ENCODE results near the gene KCNC1. TPM values are rescaled to one million over a fixed set of nuclear protein-coding genes. Genes with fewer than 3 reads are reported as not detected.

The KCNC1 gene
- total RNA-seq, 1 donor from 2014 or later, result 0.20 TPM

DNA sequence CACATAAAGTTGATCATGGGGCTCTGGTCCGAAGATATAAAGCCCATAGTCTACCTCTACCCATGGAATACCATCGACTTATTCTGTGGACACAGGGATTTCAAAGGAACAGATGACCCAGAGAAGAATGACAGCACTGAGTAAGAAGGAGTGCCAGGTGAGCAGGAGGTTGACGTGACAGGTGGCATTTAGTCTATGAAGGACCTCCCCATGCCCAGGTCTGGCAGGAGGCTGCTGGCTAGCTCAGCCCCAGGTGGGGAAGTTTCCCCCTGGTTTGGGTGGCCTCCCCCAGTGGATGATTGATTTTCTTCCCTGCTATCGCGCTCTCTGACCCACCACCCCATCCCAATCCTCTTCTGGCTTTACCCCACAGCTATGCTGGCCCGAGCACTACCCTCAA, 39.1 kb downstream of the KCNC1 start:
- H3K9me3 Mint-ChIP-seq (ENCODE audit: low read depth), result no peaks in the 10 kb centered on the region
- peaks cover 3% of the 10 kb centered on the region for H3K36me3 Mint-ChIP-seq (ENCODE audit: low read depth)
- no peak overlapping the region for H3K27ac Mint-ChIP-seq (ENCODE audit: unreplicated experiment)
- no peak overlapping the region for H3K4me3 Mint-ChIP-seq (ENCODE audit: unreplicated experiment)
- no peak for DNase-seq (ENCODE audit: low spot score)
- no peak for TF ChIP-seq CTCF (IDR thresholded peaks at IDR 0.05)
- no peaks in the 10 kb centered on the region for H3K4me1 Mint-ChIP-seq (ENCODE audit: low read depth)
- H3K27me3 Mint-ChIP-seq (ENCODE audit: low read depth), result peaks cover 3% of the 10 kb centered on the region

DNA sequence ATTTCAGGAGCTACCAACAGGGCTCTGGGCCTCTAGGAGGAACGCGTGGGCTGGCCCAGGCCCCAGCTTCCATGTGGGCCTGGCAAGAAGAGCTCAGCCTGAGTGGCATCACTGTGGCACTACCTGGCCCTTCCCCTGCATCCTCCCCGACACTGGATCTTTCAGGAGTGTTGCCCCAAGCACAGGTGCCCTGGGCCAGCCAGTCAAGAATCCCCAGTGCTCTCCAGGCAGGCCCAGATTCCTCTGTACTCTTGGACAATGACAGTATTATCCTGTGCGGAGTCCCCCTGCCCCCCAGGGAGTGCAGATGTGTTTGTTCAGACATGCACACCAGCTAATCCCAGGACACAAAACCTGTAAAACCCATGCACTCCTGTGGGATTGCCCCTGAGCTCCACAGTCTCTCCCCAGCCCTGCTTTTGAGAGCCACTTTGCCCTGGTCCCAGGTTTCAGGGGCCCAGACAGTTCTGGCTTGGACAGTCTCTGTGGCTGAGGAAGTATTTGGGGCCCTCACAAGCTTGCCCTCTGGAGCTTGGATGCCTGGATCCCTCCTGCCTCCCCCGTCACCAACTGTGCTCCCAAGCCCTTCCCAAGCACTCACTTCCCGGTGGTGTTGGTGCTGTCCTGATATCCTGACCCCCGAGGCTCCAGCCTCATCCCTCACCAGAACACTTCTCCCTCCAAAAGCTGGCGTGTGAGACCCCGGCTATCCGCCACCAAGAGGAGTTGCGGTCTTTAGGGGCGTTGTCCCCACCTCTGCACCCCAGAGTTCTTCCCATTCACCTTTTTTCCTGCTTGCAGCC, 39.9 kb downstream of the KCNC1 start:
- H3K4me1 Mint-ChIP-seq (ENCODE audit: low read depth), result no peaks in the 10 kb centered on the region
- DNase-seq (ENCODE audit: low spot score), result peak; percentile 59
- peaks cover 3% of the 10 kb centered on the region for H3K36me3 Mint-ChIP-seq (ENCODE audit: low read depth)
- no peak overlapping the region for H3K4me3 Mint-ChIP-seq (ENCODE audit: unreplicated experiment)
- no peak for TF ChIP-seq CTCF (IDR thresholded peaks at IDR 0.05)
- no peaks in the 10 kb centered on the region for H3K9me3 Mint-ChIP-seq (ENCODE audit: low read depth)
- H3K27me3 Mint-ChIP-seq (ENCODE audit: low read depth), result peaks cover 3% of the 10 kb centered on the region
- no peak overlapping the region for H3K27ac Mint-ChIP-seq (ENCODE audit: unreplicated experiment)

- peaks cover 3% of the 10 kb centered on the region for H3K36me3 Mint-ChIP-seq (ENCODE audit: low read depth)
- H3K27ac Mint-ChIP-seq (ENCODE audit: unreplicated experiment), result no peak overlapping the region
- no peaks in the 10 kb centered on the region for H3K9me3 Mint-ChIP-seq (ENCODE audit: low read depth)
- TF ChIP-seq CTCF (IDR thresholded peaks at IDR 0.05), result no peak
- no peak for DNase-seq (ENCODE audit: low spot score)
- no peak overlapping the region for H3K4me3 Mint-ChIP-seq (ENCODE audit: unreplicated experiment)
- H3K27me3 Mint-ChIP-seq (ENCODE audit: low read depth), result peaks cover 3% of the 10 kb centered on the region
- H3K4me1 Mint-ChIP-seq (ENCODE audit: low read depth), result no peaks in the 10 kb centered on the region
These were observed 40.4 kb downstream of the KCNC1 start for GRCh38 chr11:17775035-17775348.

DNA sequence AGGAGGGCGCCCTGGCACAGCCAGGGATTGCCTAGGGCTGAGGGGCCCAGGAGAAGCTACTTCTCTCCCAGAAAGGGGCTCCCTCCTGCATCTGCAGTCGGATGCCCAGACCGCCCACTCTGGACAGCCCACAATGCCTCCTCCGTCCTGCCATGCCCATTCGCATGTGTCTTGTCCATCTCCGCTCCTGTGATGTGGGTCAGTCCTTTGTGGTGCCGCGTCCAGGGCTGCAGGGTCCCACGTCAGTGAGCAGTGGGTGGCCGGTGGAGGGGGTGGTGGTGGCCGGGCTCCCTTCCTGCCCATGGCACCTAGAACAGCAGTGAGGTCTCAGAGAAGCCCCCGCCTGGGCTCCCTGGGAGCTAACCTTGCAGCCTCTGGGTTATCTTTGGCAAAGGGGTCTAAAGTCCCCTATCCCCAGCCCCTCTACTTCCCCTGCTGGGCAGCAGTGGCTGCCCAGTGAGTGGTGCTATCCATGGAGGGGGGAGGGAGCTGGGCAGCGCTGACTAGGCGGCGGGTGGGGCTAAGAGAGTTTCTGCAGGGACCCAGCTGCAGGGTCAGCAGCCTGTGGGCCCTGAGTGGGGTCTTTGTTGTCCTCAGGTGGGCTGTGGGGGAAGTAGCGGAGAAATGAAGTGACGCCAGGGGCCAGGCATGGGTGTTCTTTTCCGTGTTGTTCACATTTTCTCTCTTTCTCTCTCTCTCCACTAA, 41.1 kb downstream of the KCNC1 start:
- Mint-ChIP-seq H3K4me3 (ENCODE audit: unreplicated experiment) (no peak overlapping the region), H3K27ac (ENCODE audit: unreplicated experiment) (no peak overlapping the region), H3K27me3 (ENCODE audit: low read depth) (peaks cover 3% of the 10 kb centered on the region), H3K36me3 (ENCODE audit: low read depth) (peaks cover 3% of the 10 kb centered on the region), H3K4me1 (ENCODE audit: low read depth) (no peaks in the 10 kb centered on the region), H3K9me3 (ENCODE audit: low read depth) (no peaks in the 10 kb centered on the region)
- peak; percentile 56 for DNase-seq (ENCODE audit: low spot score)
- TF ChIP-seq CTCF (IDR thresholded peaks at IDR 0.05), result no peak

GRCh38 chr11:17776212-17776875, 41.8 kb downstream of the KCNC1 start:
- peaks cover 3% of the 10 kb centered on the region for H3K27me3 Mint-ChIP-seq (ENCODE audit: low read depth)
- no peaks in the 10 kb centered on the region for H3K9me3 Mint-ChIP-seq (ENCODE audit: low read depth)
- H3K4me3 Mint-ChIP-seq (ENCODE audit: unreplicated experiment), result no peak overlapping the region
- TF ChIP-seq CTCF (IDR thresholded peaks at IDR 0.05), result no peak
- DNase-seq (ENCODE audit: low spot score), result no peak
- peaks cover 3% of the 10 kb centered on the region for H3K36me3 Mint-ChIP-seq (ENCODE audit: low read depth)
- H3K4me1 Mint-ChIP-seq (ENCODE audit: low read depth), result no peaks in the 10 kb centered on the region
- no peak overlapping the region for H3K27ac Mint-ChIP-seq (ENCODE audit: unreplicated experiment)

All from chondrocyte (in vitro differentiated cells).